Sciatic nerve (tissue), 2 donors: Measurements from ENCODE around the gene PDE3A. TPM values are rescaled to one million over a fixed set of nuclear protein-coding genes. Genes with fewer than 3 reads are reported as not detected.

Experiments
- ATAC-seq: fragments of 200-7000 bp; cut with Tn5 transposase; one replicate; pipeline ENCODE4 v1.9.1; 2020; ENCODE audit warnings: mild to moderate bottlenecking, moderate library complexity
- DNase-seq: peaks from one replicate; pipeline ENCODE4 v3.0.0-alpha.2; 2020; ENCODE audit warnings: low spot score
- intact Hi-C: fragments of 100-400 bp; cut with DNase I; formaldehyde crosslinking; loops from one replicate; pipeline ENCODE4 v1.14.2; 2022
- total RNA-seq: library from RNA; stranded (reverse); fragmentation: NEBNext Ultra II Directional; extraction: Animal tissue kit (Norgen Biotek cat#: 25700); gene quantifications from one replicate; pipeline ENCODE4 v1.2.1, GENCODE V29; 2021
- donor health status: DM: no; HTN: no; CAD: no.
- donor health status: DM: no; HTN: no; CAD: no.

Gene PDE3A
- total RNA-seq, 1 donor from 2014 or later, result 10.1 TPM

- intact Hi-C loops, result no loop called here
Observed at GRCh38 chr12:20411345-20411744, 43.0 kb downstream of the PDE3A start.

DNA sequence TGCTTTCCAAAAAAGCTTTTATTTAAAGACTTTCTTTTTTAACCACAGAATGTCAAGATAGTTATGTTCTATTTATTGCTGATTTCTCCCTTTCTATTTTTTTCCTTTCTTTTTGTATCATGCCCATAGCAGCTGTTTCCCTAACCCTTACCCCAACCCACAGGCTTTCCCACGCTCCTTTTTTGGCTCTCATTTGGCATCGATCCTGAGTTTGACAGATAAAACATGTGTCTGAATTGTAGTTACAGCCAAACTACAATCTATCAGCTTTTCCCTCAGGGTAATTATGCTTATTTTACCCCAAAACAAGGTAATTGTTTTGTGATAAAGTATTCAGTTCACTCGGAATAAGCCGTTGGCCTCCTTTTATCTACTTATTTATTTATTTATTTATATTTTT lies 46.7 kb downstream of the PDE3A start:
- peak; percentile 64 for ATAC-seq
- DNase-seq, result no peak
- intact Hi-C loops, result no loop called here

More at GRCh38 chr12:20411345-20411744, 43.0 kb downstream of the PDE3A start:
- no peak for DNase-seq
- ATAC-seq, result no peak

GRCh38 chr12:20415641-20416040 lies 47.3 kb downstream of the PDE3A start:
- no peak for DNase-seq
- ATAC-seq, result no peak
- intact Hi-C loops, result no loop called here

GRCh38 chr12:20420557-20420956 lies 52.2 kb downstream of the PDE3A start:
- ATAC-seq (no peak), DNase-seq (no peak)
- intact Hi-C loops, result no loop called here

DNA sequence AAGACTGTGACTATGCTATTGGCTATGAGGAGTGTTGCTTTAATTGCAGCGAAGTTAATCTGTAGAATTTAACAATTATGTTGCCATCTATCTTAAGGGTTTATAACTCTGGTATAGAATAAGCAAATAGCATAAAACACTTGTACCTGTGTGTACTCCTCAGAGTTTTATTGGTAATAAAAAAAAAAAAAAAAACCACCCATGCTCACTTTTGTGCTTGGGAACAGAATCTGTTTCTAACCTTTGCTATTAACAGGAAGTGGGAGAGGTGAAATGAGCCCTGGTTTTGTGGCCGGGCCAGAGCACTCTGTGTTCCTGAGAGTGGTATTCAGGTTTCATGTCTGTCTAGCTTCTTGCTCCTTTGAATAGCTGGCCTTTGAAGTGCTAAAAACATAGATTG lies 53.1 kb downstream of the PDE3A start:
- DNase-seq (no peak), ATAC-seq (no peak)
- intact Hi-C loops, result no loop called here

- DNase-seq (no peak), ATAC-seq (no peak)
- intact Hi-C loops, result no loop called here
Observed at GRCh38 chr12:20423557-20423956, 55.2 kb downstream of the PDE3A start.

DNA sequence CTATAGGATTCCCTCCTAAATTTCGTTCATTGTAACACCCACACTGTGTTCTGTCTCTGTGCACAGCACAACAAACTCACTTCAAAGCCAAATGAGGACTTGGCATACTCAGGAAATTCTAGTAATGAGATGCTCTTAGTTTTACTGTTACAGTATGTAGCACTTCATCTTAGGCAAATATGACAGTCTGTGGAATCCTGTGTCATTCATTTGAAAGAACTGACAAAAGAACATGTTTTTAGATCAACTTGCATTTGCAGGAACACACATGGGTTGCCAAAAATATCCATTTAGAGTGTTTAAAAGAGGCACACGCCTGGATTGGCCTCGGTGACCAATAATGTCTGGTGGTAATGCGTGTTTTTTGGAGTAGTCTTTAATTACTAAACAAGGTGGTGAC lies 56.5 kb downstream of the PDE3A start:
- intact Hi-C loops, result no loop called here
- DNase-seq (no peak), ATAC-seq (no peak)

DNA sequence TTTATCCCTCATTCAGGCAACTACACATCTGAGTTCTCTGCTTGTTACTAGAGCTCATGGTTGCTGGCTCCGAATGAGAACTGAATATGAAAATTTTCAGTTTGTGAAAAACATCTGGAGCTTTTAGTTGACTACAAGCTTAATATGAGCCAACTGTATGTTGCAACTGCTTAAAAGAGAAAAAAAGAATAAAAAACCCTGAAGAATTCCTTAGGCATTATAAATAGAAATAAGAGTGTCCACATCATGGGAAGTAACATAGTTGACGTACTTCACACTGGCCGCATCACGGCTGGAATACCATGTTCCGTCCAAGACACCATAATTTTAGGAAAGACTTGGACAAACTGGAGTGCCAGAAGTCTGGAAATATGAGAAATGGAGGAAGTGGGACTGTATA lies 57.9 kb downstream of the PDE3A start:
- intact Hi-C loops, result no loop called here
- ATAC-seq (peak; percentile 94), DNase-seq (no peak)

DNA sequence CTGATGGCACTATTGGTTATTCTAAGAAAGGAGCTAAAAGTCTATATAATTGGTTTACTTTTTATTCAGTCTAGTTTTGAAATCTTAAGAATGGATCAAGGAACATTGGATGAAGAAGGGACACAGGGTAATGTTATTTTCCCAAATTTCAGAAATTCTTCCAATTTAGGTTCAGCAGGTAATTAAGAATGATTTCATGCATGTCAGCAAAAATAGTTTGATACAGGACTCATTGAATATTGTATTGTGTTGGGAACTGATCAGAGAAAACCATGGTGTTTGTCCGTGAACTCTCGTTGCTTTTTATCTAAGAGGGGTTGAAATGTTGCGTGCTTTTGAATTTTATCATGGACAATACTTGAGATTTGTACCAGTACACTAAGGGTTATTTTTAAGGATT lies 58.6 kb downstream of the PDE3A start:
- ATAC-seq (no peak), DNase-seq (no peak)
- intact Hi-C loops, result no loop called here

GRCh38 chr12:20429852-20430251 lies 61.5 kb downstream of the PDE3A start:
- intact Hi-C loops, result no loop called here
- DNase-seq (no peak), ATAC-seq (no peak)

DNA sequence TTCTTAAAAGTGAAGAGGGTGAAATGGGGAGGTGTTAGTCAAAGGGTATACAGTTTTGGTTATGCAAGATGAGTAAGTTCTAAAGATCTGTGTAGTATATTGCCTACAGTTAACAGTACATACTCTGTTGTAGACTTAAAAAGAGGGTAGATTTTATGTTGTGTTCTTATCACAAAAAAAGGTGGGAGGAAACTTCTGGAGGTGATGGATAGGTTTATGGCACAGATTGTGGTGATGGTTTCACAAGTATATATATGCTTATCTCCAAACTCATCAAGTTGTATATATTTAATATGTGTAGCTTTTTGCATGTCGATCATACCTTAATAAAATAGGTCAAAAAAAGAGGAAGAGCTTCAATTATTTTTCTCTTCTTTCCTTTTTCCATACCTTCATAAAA lies 64.0 kb downstream of the PDE3A start:
- intact Hi-C loops, result no loop called here
- DNase-seq (no peak), ATAC-seq (no peak)

DNA sequence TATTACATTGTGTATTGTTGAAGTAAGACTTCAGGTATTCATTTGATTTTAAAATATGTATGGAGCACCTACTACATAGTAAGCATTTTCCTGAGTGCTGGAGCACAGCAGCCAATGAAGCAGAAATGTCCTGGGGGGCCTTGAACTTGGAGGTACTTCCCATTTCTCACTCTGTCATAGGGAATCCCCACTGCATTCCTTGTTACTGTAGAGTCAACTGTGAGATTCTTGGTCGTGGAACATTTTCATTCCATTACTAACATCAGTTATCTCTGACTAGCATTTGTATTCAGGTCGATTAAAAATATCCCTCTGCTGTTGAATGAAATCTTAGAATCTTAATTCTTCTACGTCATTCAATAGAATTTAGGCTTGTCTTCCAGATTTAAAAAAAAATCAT lies 66.7 kb downstream of the PDE3A start:
- peak; percentile 6 for ATAC-seq
- intact Hi-C loops, result no loop called here
- no peak for DNase-seq

GRCh38 chr12:20436316-20436715 lies 68.0 kb downstream of the PDE3A start:
- ATAC-seq, result peak; percentile 9
- intact Hi-C loops, result no loop called here
- DNase-seq, result no peak

- intact Hi-C loops, result no loop called here
- DNase-seq (no peak), ATAC-seq (peak; percentile 35)
Observed at GRCh38 chr12:20438299-20438779, 70.0 kb downstream of the PDE3A start.

DNA sequence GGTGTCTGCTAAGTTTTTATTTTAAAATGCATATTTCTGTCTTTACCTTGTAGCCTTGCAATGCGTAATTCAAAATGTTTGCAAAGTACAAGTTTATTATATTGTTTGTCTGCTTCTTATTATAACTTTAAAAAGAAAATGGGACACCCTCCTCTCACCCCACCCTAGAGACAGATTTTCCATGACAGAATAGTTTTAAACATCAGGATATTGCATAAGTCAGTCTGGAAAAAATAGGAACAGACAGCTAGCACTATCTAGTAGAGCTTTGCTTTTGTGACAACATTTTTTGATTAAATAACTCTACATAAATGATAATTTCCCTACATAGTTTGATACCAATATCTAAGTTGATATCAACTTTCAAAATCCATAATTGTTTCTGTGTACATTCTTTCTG lies 71.3 kb downstream of the PDE3A start:
- intact Hi-C loops, result no loop called here
- DNase-seq, result no peak
- ATAC-seq, result peak; percentile 86

- DNase-seq, result no peak
- ATAC-seq, result peak; percentile 81
- intact Hi-C loops, result no loop called here
Observed at GRCh38 chr12:20440408-20440807, 72.1 kb downstream of the PDE3A start.

DNA sequence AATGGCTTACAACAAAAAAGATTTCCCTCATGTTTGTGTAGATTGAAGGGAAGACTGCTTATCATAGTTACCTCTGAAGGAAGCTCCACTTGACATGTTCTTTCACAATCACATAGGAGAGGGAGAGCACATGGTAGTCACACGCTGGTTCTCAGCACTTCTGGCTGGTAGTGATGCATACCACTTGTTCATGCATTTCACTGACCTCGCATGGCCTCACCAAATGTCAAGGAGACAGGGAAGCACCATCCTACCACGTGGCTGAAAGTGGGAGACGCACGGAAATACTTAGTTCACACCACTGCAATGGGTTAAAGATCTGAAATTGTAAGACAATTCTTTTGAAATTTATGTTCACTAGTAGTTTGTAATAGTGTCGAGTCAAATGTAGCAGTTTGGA lies 74.0 kb downstream of the PDE3A start:
- no peak for ATAC-seq
- no peak for DNase-seq
- intact Hi-C loops, result no loop called here

DNA sequence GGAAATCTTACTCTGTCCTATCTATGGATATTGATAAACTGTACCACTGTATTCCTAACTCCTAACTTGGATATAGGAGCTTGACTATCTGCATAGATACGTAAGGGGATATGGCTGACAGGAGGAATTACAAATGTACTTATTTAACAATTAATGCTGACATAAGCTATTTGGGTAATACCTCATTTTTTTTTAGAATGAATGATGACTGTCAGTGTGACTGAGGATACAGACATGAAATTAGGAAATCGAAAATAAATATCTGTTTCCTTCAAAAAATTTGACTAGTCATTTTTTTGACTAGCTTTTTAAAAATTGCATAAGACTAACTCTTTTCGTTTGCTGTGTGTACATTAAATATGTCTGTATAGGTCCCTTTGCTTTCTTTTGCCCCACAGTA lies 74.9 kb downstream of the PDE3A start:
- intact Hi-C loops, result no loop called here
- ATAC-seq (no peak), DNase-seq (no peak)

DNA sequence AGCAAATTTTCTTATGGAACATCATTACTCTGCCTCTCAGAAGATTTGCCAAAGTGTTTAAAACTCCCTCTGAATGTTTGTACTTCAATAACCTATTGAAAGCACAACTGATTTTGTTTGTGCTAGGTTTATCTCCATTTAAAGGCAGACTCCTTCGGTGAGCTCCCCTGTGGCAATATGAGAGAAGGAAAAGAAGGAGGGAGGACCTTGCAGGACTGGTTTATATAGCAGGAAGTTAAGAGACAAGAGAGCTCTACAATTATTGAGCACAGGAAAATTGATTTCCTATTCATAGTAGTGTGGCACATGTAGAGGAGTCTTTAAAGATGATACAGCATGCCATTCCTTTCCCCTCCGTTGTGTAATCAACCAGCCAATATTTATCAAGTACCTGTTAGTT lies 75.5 kb downstream of the PDE3A start:
- ATAC-seq (no peak), DNase-seq (no peak)
- intact Hi-C loops, result no loop called here

DNA sequence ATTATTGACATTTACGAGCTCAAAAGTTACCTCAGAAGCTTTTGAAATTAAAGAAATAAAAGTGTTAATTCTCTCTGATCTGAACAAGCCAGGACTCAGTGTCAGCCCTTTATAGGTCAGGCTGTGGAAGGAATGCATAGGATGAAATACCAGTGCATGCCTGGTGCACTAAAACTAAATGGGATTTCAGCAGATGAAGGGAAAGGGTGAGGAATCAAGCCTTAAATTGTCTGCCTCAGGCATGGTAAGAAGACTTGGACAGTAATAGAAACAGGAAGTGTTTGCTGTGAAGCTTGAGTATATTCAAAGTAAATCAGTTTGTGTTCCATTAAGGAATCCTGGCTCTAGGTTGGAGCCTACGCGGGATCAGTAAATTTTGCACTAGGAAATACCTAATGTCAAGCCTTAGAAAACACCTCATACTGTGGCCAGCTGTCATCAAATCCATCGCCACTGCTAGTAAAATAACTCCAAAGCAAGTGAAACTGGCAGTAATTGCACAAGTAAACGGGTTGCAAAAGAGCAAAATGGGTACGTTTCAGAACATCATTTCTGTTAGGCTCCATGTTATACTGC lies 76.3 kb downstream of the PDE3A start:
- no peak for ATAC-seq
- no peak for DNase-seq
- intact Hi-C loops, result no loop called here

GRCh38 chr12:20445687-20446086 lies 77.3 kb downstream of the PDE3A start:
- intact Hi-C loops, result no loop called here
- peak; percentile 56 for ATAC-seq

DNA sequence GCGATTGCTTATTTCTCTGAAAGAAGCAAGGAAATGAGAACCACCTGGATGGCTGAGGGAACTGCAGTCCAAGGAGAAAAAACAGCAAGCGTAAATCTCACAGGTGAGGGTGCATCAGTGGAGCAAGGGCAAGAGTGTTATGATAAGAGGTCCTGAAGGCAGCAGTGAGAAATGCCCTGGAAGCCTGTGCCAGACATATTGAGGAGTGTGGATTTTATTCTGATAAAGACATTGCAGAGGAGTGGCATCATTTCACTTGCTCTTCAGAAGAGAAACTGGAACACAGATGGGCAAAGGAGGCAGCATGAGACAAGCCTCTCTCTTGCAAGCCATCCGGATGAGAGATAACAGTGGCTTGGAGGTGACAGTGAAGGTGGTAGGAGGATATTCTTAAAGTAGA lies 78.5 kb downstream of the PDE3A start:
- intact Hi-C loops, result no loop called here
- DNase-seq, result no peak
- no peak for ATAC-seq

More at GRCh38 chr12:20445687-20446086, 77.3 kb downstream of the PDE3A start:
- DNase-seq, result no peak
